ENCODE data around the gene PSMG4.

PSMG4 gene

GRCh38 chr6:3250231-3250675 is 8.5 kb upstream of the PSMG4 start:
- H3K27me3 ChIP-seq, result peaks cover 0 to 28% of the 10 kb centered on the region in 2 donors
- DNase-seq, result peak in 1 of 2 donors; percentile 51
- no peaks in the 10 kb centered on the region for H3K9me3 ChIP-seq
- TF ChIP-seq CTCF (IDR thresholded peaks at IDR 0.05), result no peak
- H3K27ac ChIP-seq, result no peak overlapping the region
- intact Hi-C loops (cut with DNase I; ENCODE audit: low total_unique reads), result no loop called here
- no peaks in the 10 kb centered on the region for H3K36me3 ChIP-seq
- H3K4me3 ChIP-seq, result no peak overlapping the region
- peaks cover 0 to 21% (median 13%) of the 10 kb centered on the region in 4 donors for H3K4me1 ChIP-seq

DNA sequence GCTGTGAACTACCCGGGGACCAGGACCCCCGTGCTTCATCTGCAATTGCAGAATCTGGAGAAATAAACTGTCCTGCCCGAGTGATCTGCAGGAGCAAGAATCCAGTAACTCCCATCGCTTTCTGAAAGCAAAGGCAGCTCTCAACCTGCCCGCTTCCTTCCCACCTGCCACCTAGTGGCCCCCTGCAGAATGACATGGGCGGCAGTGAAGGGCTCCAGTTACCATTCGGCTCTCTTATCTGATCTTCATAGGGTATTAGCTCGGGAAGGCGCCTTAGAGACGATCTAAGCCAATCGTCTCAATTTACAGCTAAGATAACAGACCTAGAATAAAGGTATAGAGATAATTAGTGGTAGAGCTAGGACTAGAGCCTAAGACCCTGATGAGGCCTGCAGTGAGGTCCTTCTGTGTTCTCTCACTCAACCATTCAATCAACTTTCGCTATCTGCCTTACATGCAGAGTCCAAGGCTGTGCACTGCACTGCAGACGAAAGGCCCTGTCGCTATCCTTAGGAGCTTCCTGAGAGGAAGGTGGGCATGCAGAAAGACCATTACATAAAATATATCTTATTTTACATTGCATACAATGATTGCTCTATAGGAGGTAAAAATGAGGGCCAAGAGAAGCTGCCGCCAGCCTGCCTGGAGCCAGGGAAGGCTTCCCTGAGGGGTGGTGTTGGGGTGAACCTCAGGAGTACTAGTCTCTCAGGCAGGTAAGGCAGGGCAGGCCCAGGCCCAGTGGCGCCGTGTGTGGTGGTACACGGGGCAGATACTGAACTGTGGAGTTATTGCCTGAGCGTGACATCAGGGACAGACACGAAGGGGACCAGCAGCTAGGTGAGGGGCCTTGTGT is 7.1 kb upstream of the PSMG4 start:
- peaks cover 0 to 21% (median 13%) of the 10 kb centered on the region in 4 donors for H3K4me1 ChIP-seq
- no peak overlapping the region for H3K4me3 ChIP-seq
- no peak overlapping the region for H3K27ac ChIP-seq
- no peaks in the 10 kb centered on the region for H3K9me3 ChIP-seq
- DNase-seq, result peak; percentile 79 to 88
- intact Hi-C loops (cut with DNase I; ENCODE audit: low total_unique reads), result loop anchor here (2.0 kb wide), 1 partner anchor 127 kb away; no protein-coding TSS in a partner anchor
- peaks cover 0 to 26% of the 10 kb centered on the region in 2 donors for H3K27me3 ChIP-seq
- peak; percentile 96 for TF ChIP-seq CTCF (IDR thresholded peaks at IDR 0.05)
- H3K36me3 ChIP-seq, result no peaks in the 10 kb centered on the region

GRCh38 chr6:3252369-3252768 is 6.4 kb upstream of the PSMG4 start:
- Histone ChIP-seq H3K27ac (no peak overlapping the region), H3K36me3 (no peaks in the 10 kb centered on the region), H3K4me1 (peaks cover 0 to 19% (median 11%) of the 10 kb centered on the region in 4 donors), H3K4me3 (no peak overlapping the region), H3K9me3 (no peaks in the 10 kb centered on the region), H3K27me3 (peaks cover 0 to 20% of the 10 kb centered on the region in 2 donors)
- no peak for TF ChIP-seq CTCF (IDR thresholded peaks at IDR 0.05)
- intact Hi-C loops (cut with DNase I; ENCODE audit: low total_unique reads), result loop anchor here (2.0 kb wide), 1 partner anchor 128 kb away; no protein-coding TSS in a partner anchor
- DNase-seq, result no peak

GRCh38 chr6:3252861-3253596 is 5.7 kb upstream of the PSMG4 start:
- TF ChIP-seq CTCF (IDR thresholded peaks at IDR 0.05), result no peak

DNA sequence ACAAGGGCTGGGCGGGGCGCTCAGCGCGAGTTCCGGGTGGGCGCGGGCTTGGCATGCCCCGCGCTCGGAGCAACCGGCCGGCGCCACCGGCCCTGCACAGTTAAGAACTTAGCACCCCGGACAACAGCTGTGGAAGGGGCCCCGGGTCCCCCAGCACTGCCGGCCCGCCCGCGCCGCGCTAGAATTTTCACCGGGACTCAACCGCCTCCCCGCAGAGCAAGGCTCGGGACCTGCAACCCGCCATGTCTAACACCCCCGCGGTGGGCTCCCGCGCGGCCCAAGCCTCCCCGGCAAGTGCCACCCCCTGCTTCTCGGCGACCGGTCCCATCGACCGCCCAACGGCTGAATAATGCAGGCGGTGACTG is 5.2 kb upstream of the PSMG4 start:
- intact Hi-C loops (cut with DNase I; ENCODE audit: low total_unique reads), result loop anchor here (2.0 kb wide), 1 partner anchor 129 kb away; no protein-coding TSS in a partner anchor
- H3K36me3 ChIP-seq, result no peaks in the 10 kb centered on the region
- H3K27ac ChIP-seq, result no peak overlapping the region
- H3K4me3 ChIP-seq, result no peak overlapping the region
- no peak for DNase-seq
- no peak for TF ChIP-seq CTCF (IDR thresholded peaks at IDR 0.05)
- peaks cover 0 to 13% (median 7%) of the 10 kb centered on the region in 4 donors for H3K4me1 ChIP-seq
- no peaks in the 10 kb centered on the region for H3K9me3 ChIP-seq
- H3K27me3 ChIP-seq, result peaks cover 0 to 11% of the 10 kb centered on the region in 2 donors

More at GRCh38 chr6:3252861-3253596, 5.7 kb upstream of the PSMG4 start:
- Histone ChIP-seq H3K4me3 (no peak overlapping the region), H3K36me3 (no peaks in the 10 kb centered on the region), H3K27ac (no peak overlapping the region), H3K4me1 (peaks cover 0 to 14% (median 6%) of the 10 kb centered on the region in 4 donors), H3K9me3 (no peaks in the 10 kb centered on the region), H3K27me3 (peaks cover 0 to 16% of the 10 kb centered on the region in 2 donors)
- intact Hi-C loops (cut with DNase I; ENCODE audit: low total_unique reads), result loop anchor here (2.0 kb wide), 1 partner anchor 128 kb away; no protein-coding TSS in a partner anchor
- DNase-seq, result no peak
